OCI-LY7 (cell line): Measurements from ENCODE around the gene ZNF382. TPM values are rescaled to one million over a fixed set of nuclear protein-coding genes. Genes with fewer than 3 reads are reported as not detected.
"Not testable (repeated sequence)": the region's sequence is repeated elsewhere in the genome, so short reads cannot be mapped to it uniquely, and the experiment has no call there.

ENCODE experiments used
- BruUV-seq: library from RNA; stranded (reverse); fragments of 400-500 nt; replicated peaks from 2 replicates; lab custom pipeline; 2021; lab: Mats Ljungman, UMichigan
- CTCF ChIA-PET: fragments of 300-600 bp; sonication (Branson Sonifier 250); formaldehyde crosslinking; loops from one replicate; lab custom pipeline; 2022; ENCODE audit warnings: antibody characterized with exemption; ENCODE audit not compliant: unreplicated experiment; lab: Charles Lee
- POLR2A ChIA-PET: fragments of 300-600 bp; sonication (Branson Sonifier 250); formaldehyde crosslinking; loops from one replicate; lab custom pipeline; 2022; ENCODE audit warnings: antibody characterized with exemption; lab: Charles Lee
- DNase-seq: peaks from one replicate; pipeline ENCODE4 v3.0.0-alpha.2; 2015; ENCODE audit warnings: low spot score
- H2AFZ ChIP-seq: fragments of 200-600 bp; sonication (generic), shearing (Covaris generic); 2 replicates; pipeline ENCODE4 v1.6.1; 2014; ENCODE audit warnings: mild to moderate bottlenecking, antibody characterized with exemption, low read length, moderate library complexity
- H3K27ac ChIP-seq: fragments of 200-600 bp; sonication (generic); 2 replicates; pipeline ENCODE4 v1.5.1; 2014; ENCODE audit warnings: mixed run types, low read depth, mild to moderate bottlenecking, moderate library complexity, low read length, inconsistent platforms; ENCODE audit not compliant: poor library complexity, severe bottlenecking
- H3K36me3 ChIP-seq: fragments of 200-600 bp; sonication (generic); 2 replicates; pipeline ENCODE4 v1.6.1; 2014; ENCODE audit warnings: mild to moderate bottlenecking, antibody characterized with exemption, low read length, moderate library complexity, mixed read lengths; ENCODE audit not compliant: insufficient read depth
- H3K4me1 ChIP-seq: fragments of 200-600 bp; sonication (generic); 2 replicates; pipeline ENCODE4 v1.5.1; 2014; ENCODE audit warnings: mild to moderate bottlenecking, low read length; ENCODE audit not compliant: insufficient read depth, poor library complexity, severe bottlenecking
- H3K4me2 ChIP-seq: fragments of 200-600 bp; sonication (generic); 2 replicates; pipeline ENCODE4 v1.6.1; 2014; ENCODE audit warnings: mild to moderate bottlenecking, low read length
- H3K4me3 ChIP-seq: fragments of 200-600 bp; sonication (generic); 2 replicates; pipeline ENCODE4 v1.5.1; 2014; ENCODE audit warnings: mild to moderate bottlenecking, low read depth, low read length; ENCODE audit not compliant: poor library complexity, severe bottlenecking
- H3K79me2 ChIP-seq: fragments of 200-600 bp; sonication (generic); 2 replicates; pipeline ENCODE4 v1.6.1; 2016; ENCODE audit warnings: low read depth, mild to moderate bottlenecking, low read length, moderate library complexity, mixed read lengths; ENCODE audit not compliant: insufficient read depth
- H3K9me2 ChIP-seq: fragments of 200-600 bp; sonication (generic); 2 replicates; pipeline ENCODE4 v1.6.1; 2016; ENCODE audit warnings: mild to moderate bottlenecking, low read length, mixed read lengths; ENCODE audit not compliant: insufficient read depth
- H3K9me3 ChIP-seq: fragments of 200-600 bp; sonication (generic); 2 replicates; pipeline ENCODE4 v1.6.1; 2014; ENCODE audit warnings: mild to moderate bottlenecking, mixed run types, low read length, mixed read lengths
- H4K20me1 ChIP-seq: fragments of 200-600 bp; sonication (generic); 2 replicates; pipeline ENCODE4 v1.6.1; 2014; ENCODE audit warnings: mild to moderate bottlenecking, antibody characterized with exemption, low read length, moderate library complexity, mixed read lengths; ENCODE audit not compliant: insufficient read depth
- EZH2phosphoT487 ChIP-seq: fragments of 200-600 bp; sonication (generic); IDR thresholded peaks from 2 replicates; pipeline ENCODE4 v1.6.1; 2018; ENCODE audit warnings: low read depth, borderline replicate concordance, mild to moderate bottlenecking, mixed run types, antibody characterized with exemption, low read length, moderate library complexity, mixed read lengths
- intact Hi-C: fragments of 100-400 bp; cut with micrococcal nuclease; formaldehyde crosslinking; loops from one replicate; pipeline ENCODE4 v1.10.0; 2022; ENCODE audit not compliant: unreplicated experiment
- total RNA-seq, 2 experiments: library from RNA; depleted of rRNA in 1 of 2; stranded (reverse); fragments of >200 nt in 1 of 2; shearing (Covaris generic) in 1 of 2; gene quantifications; 2 replicates each; pipeline ENCODE4 v1.2.3, GENCODE V29; 2014 to 2022
- TF ChIP-seq, protein P1 (sequence below): fragments of 200-600 bp; sonication (generic); conservative IDR thresholded peaks from 2 replicates; pipeline ENCODE4 v1.5.1; 2014; ENCODE audit warnings: mild to moderate bottlenecking, antibody characterized with exemption, low read length, moderate library complexity, mixed read lengths

ZNF382 gene
- total RNA-seq, 2 experiments from 2014 or later, result 2.1 TPM

DNA sequence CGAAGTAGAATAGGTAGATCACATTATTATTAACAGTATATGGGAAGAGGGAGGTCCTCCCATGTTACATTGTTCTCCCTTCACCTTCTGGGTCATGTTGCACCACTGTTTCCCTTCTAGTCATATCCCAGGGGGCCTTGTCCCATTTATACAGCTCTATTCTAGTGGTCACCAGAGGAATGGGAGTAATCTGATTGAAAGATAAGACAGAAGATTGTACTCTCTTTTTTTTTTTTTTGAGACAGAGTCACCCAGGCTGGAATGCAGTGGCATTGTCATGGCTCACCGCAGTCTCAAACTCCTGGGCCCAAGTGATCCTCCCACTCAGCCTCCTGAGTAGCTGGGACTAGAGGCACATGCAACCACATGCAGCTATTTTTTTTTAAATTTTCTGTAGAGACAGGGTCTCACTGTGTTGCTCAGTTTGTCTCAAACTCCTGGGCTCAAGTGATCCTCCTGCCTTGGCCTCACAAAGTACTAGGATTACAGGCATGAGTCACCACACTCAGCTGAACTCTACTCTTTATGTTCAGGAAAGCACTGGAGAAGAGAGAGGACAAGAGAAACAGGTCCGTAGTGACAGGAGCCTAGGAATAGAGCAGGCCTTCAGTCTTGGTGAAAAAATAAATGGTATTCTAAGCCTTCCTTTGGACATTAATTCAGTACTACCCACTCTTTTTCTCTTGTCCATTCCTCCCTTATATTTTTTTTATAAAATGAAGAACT is 27.7 kb upstream of the ZNF382 start:
- H4K20me1 ChIP-seq, result no peaks in the 10 kb centered on the region
- no peak overlapping the region for H3K4me2 ChIP-seq
- peaks cover 73% of the 10 kb centered on the region for H3K36me3 ChIP-seq
- H2AFZ ChIP-seq, result no peak overlapping the region
- no peak overlapping the region for H3K27ac ChIP-seq
- H3K9me3 ChIP-seq, result peaks cover 26% of the 10 kb centered on the region; the same call in 1 of the 2 replicates
- peaks cover 20% of the 10 kb centered on the region; the same call in 1 of the 2 replicates for H3K79me2 ChIP-seq
- no peak for DNase-seq
- TF ChIP-seq, protein P1, sequence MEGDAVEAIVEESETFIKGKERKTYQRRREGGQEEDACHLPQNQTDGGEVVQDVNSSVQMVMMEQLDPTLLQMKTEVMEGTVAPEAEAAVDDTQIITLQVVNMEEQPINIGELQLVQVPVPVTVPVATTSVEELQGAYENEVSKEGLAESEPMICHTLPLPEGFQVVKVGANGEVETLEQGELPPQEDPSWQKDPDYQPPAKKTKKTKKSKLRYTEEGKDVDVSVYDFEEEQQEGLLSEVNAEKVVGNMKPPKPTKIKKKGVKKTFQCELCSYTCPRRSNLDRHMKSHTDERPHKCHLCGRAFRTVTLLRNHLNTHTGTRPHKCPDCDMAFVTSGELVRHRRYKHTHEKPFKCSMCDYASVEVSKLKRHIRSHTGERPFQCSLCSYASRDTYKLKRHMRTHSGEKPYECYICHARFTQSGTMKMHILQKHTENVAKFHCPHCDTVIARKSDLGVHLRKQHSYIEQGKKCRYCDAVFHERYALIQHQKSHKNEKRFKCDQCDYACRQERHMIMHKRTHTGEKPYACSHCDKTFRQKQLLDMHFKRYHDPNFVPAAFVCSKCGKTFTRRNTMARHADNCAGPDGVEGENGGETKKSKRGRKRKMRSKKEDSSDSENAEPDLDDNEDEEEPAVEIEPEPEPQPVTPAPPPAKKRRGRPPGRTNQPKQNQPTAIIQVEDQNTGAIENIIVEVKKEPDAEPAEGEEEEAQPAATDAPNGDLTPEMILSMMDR, result no peak
- TF ChIP-seq EZH2phosphoT487, result no peak
- peaks cover 12% of the 10 kb centered on the region for H3K4me1 ChIP-seq
- ChIA-PET POLR2A (no interaction called here), CTCF (no interaction called here)
- H3K9me2 ChIP-seq, result 0 out of 2 replicates have a peak, but pooled peaks cover 3% of the 10 kb centered on the region
- H3K4me3 ChIP-seq, result no peak overlapping the region
- intact Hi-C loops, result no loop called here
- BruUV-seq, result no TSS peak

DNA sequence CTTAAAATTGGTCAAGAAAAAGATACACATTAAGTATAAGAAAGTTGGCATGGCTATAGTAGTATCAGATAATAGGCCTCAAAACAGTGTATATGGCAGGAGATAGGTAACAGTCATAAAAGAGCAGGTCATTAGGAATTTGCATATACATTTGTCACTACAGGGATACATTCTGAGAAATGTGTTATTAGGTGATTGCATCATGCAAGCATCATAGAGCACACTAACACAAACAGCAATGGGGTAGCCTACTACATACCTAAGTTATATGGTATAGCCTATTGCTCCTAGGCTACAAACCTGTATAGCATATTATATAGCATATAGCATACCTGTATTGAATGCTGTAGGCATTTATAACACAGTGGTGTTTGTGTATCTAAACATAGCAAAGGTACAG is 25.9 kb upstream of the ZNF382 start:
- POLR2A ChIA-PET, result no interaction called here
- intact Hi-C loops, result no loop called here
- Histone ChIP-seq H4K20me1 (no peaks in the 10 kb centered on the region), H3K9me3 (peaks cover 26% of the 10 kb centered on the region; the same call in 1 of the 2 replicates), H3K9me2 (0 out of 2 replicates have a peak, but pooled peaks cover 3% of the 10 kb centered on the region), H3K79me2 (peaks cover 8% of the 10 kb centered on the region; the same call in 1 of the 2 replicates), H3K36me3 (peaks cover 73% of the 10 kb centered on the region), H3K4me1 (peaks cover 7% of the 10 kb centered on the region), H3K27ac (no peak overlapping the region), H3K4me2 (no peak overlapping the region), H2AFZ (no peak overlapping the region), H3K4me3 (no peak overlapping the region)
- no peak for DNase-seq
- CTCF ChIA-PET, result no interaction called here
- BruUV-seq, result TSS peak; percentile 4
- no peak for TF ChIP-seq EZH2phosphoT487
- TF ChIP-seq, protein P1, result no peak

DNA sequence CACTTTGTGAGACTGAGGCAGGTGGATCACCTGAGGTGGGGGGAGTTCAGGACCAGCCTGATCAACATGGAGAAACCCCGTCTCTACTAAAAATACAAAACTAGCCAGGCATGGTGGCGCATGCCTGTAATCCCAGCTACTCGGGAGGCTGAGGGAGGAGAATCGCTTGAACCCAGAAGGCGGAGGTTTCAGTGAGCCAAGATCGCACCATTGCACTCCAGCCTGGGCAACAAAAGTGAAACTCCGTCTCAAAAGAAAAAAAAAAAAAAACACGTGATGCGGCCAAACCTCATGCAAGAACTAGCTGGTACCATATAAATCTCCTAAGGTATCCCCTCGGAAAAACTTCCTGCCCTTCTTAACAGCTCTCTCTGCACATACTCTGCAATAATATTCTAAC is 2.4 kb upstream of the ZNF382 start:
- DNase-seq, H3K27ac ChIP-seq, H3K36me3 ChIP-seq, H4K20me1 ChIP-seq, CTCF ChIA-PET, POLR2A ChIA-PET, intact Hi-C loops, H3K4me2 ChIP-seq, H3K4me1 ChIP-seq, H3K9me3 ChIP-seq, H3K4me3 ChIP-seq, BruUV-seq, H2AFZ ChIP-seq, H3K9me2 ChIP-seq, H3K79me2 ChIP-seq: not testable (repeated sequence)
